ENCODE results near the gene CADM1.

GRCh38 chr11:115437902-115438575 lies 66.2 kb downstream of the CADM1 start:
- TF ChIP-seq, protein P1, sequence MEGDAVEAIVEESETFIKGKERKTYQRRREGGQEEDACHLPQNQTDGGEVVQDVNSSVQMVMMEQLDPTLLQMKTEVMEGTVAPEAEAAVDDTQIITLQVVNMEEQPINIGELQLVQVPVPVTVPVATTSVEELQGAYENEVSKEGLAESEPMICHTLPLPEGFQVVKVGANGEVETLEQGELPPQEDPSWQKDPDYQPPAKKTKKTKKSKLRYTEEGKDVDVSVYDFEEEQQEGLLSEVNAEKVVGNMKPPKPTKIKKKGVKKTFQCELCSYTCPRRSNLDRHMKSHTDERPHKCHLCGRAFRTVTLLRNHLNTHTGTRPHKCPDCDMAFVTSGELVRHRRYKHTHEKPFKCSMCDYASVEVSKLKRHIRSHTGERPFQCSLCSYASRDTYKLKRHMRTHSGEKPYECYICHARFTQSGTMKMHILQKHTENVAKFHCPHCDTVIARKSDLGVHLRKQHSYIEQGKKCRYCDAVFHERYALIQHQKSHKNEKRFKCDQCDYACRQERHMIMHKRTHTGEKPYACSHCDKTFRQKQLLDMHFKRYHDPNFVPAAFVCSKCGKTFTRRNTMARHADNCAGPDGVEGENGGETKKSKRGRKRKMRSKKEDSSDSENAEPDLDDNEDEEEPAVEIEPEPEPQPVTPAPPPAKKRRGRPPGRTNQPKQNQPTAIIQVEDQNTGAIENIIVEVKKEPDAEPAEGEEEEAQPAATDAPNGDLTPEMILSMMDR (optimal IDR thresholded peaks at IDR 0.05 in 1 of 3, IDR thresholded peaks at IDR 0.05 in 1 of 3, conservative IDR thresholded peaks at IDR 0.05 in 1 of 3; ENCODE audit: extremely low read depth in 1 of 3, insufficient read depth in 2 of 3, low read length in 3 of 3): no peak
- no peak for TF ChIP-seq EZH2 (IDR thresholded peaks at IDR 0.05; ENCODE audit: low read length)

All from keratinocyte (primary cell).